ENCODE data around the gene BPIFB4. TPM values are rescaled to one million over a fixed set of nuclear protein-coding genes. Genes with fewer than 3 reads are reported as not detected.
"Not testable (repeated sequence)": the region's sequence is repeated elsewhere in the genome, so short reads cannot be mapped to it uniquely, and the experiment has no call there.

BPIFB4 gene
- total RNA-seq, 2 experiments from 2014 or later: not detected

DNA sequence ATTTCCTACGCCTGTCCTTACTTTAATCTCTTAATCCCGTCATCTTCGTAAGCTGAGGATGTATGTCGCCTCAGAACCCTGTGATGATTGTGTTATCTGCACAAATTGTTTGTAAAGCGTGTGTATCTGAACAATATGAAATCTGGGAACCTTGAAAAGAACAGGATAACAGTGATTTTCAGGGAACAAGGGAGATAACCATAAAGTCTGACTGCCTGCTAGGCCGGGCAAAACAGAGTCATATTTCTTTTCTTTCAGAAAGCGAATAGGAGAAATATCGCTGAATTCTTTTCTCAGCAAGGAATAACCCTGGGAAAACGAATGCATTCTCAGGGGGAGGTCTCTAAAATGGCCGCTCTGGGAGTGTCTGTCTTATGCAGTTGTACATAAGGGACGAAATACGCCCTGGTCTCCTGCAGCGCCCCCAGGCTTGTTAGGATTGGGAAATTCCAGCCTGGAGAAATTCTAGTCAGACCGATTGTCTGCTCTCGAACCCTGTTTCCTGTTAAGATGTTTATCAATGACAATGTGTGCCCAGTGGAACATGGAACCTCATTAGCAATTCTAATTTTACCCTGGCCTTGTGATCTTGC lies 34.2 kb upstream of the BPIFB4 start:
- intact Hi-C loops (cut with micrococcal nuclease); H3K4me3 Mint-ChIP-seq; H3K27me3 Mint-ChIP-seq (ENCODE audit: low read depth); DNase-seq; H3K36me3 Mint-ChIP-seq (ENCODE audit: low read depth); H3K27ac Mint-ChIP-seq; CTCF ChIA-PET; H3K4me1 Mint-ChIP-seq (ENCODE audit: low read depth): not testable (repeated sequence)
- H3K9me3 Mint-ChIP-seq: peaks cover 14% of the 10 kb centered on the region

DNA sequence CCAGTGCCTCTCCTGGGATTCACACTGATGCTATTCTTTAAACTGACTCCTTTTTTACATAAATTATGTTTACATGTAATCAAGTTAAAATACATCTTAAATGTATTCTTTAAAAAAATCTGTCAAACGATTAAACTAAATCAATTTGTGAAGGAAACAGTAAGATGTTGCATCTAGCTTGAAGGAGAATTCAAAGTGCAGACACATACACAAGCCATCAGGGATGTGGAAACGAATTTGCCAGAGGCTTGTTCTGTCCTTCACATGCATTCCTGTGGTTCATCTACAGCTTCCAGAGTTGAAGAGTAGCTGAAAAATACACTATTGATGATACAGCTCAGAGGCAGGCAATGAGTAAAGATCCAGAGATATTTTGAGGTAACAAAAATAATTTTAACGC lies 33.0 kb upstream of the BPIFB4 start:
- intact Hi-C loops (cut with micrococcal nuclease): no loop called here
- H3K36me3 Mint-ChIP-seq (ENCODE audit: low read depth): no peaks in the 10 kb centered on the region
- no peaks in the 10 kb centered on the region for H3K4me1 Mint-ChIP-seq (ENCODE audit: low read depth)
- H3K27ac Mint-ChIP-seq: no peak overlapping the region
- CTCF ChIA-PET: no interaction called here
- no peaks in the 10 kb centered on the region for H3K27me3 Mint-ChIP-seq (ENCODE audit: low read depth)
- H3K4me3 Mint-ChIP-seq: no peak overlapping the region
- H3K9me3 Mint-ChIP-seq: peaks cover 14% of the 10 kb centered on the region
- no peak for DNase-seq

DNA sequence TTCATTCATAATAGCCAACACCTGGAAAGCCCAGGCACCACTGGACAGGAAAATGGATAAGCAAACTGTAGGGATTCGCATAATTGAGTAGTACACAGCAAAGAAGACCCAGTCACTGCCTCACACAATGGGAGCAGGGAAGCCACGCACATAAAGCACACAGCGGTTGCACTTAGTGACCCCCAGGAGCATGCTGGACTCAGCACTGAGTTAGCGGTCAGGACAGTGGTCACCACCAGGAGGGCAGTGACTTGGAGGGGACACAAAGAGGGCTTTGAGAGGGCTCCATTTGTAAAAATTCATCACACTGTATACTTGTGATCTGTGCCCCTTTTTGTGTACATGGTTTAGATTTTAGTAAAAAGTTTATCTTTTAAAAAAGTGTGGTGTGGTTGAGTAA lies 28.1 kb upstream of the BPIFB4 start:
- intact Hi-C loops (cut with micrococcal nuclease): no loop called here
- no peak for DNase-seq
- Mint-ChIP-seq H3K4me3 (no peak overlapping the region), H3K4me1 (ENCODE audit: low read depth) (no peaks in the 10 kb centered on the region), H3K27me3 (ENCODE audit: low read depth) (no peaks in the 10 kb centered on the region), H3K27ac (no peak overlapping the region), H3K36me3 (ENCODE audit: low read depth) (no peaks in the 10 kb centered on the region), H3K9me3 (peaks cover 2% of the 10 kb centered on the region)
- CTCF ChIA-PET: interaction anchor here (0.8 kb wide), 1 partner anchor 9 kb away, joined by 4 read pairs; no protein-coding TSS in a partner anchor

DNA sequence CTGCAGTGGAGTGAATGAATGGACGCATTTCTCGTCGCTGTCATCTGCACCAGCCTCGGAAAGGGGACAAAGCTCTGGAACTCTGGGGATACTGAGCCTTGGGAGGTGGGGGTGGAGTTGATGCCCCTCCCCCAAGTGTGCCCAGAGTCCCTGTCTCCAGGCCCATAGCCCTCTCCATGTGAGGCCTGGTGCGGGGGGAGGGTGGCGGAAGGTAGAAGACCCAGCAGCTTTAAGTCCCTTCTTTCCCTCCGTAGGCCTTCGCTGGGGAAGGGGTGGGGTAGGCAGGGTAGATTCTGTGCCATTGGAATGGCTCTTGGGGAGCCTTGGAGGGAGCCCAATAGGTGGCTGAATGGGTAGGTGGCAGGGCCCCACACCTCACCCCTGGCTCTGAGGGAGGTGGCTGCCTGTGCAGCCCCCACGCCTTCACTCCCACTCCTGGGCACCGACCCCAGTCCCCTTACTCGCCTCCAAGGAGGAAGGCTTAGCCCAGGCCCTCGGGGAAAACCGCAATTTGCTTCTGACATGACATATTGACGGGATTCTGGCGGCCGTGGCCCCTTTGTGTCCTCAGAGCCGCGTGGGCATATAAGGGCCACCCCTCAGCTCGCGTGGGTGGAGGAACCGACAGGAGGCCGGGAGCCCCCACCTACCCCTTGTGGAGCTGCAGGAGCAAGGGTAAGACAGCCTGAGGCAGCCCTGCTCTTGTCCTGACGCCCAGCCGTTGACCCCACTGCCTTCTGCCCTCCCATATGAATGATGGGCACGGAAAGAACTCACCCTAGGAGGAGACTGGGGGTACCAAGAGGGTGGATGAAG lies 25.9 kb upstream of the BPIFB4 start, which contains the start of gene BPIFB3:
Gene BPIFB3 (plus strand): TSS at position 613 of the 816 bp plus-strand sequence. CDS start 1,533 bp downstream, outside the sequence.
- H3K36me3 Mint-ChIP-seq (ENCODE audit: low read depth): no peaks in the 10 kb centered on the region
- no peak for DNase-seq
- no peaks in the 10 kb centered on the region for H3K4me1 Mint-ChIP-seq (ENCODE audit: low read depth)
- no peak within 1 kb of the TSS for H3K4me3 Mint-ChIP-seq
- intact Hi-C loops (cut with micrococcal nuclease): no loop called here
- H3K27ac Mint-ChIP-seq: no peak within 1 kb of the TSS
- H3K9me3 Mint-ChIP-seq: no peaks in the 10 kb centered on the region
- CTCF ChIA-PET: no interaction called here
- no peaks in the 10 kb centered on the region for H3K27me3 Mint-ChIP-seq (ENCODE audit: low read depth)

DNA sequence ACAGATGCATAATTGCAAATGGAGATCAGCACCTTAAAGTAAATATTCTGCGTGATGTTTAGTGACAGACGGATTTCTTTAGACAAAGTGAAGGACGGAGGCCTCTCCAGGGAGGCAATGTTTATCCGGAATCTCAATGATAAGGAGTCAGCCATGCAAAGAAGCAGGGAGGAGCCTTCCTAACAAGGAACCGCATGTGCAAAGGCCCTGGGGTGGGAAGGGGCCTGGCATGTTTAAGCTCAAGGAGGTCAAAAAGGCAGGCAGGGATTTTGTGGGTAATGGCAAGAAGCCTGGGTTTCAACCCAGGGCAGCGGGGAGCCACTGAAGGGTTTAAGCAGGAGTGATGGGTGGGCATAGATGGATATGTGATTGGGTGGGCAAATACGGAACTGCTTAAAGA lies 25.1 kb upstream of the BPIFB4 start:
- Mint-ChIP-seq H3K9me3 (no peaks in the 10 kb centered on the region), H3K27ac (no peak overlapping the region), H3K27me3 (ENCODE audit: low read depth) (no peaks in the 10 kb centered on the region), H3K4me1 (ENCODE audit: low read depth) (no peaks in the 10 kb centered on the region), H3K36me3 (ENCODE audit: low read depth) (no peaks in the 10 kb centered on the region), H3K4me3 (no peak overlapping the region)
- intact Hi-C loops (cut with micrococcal nuclease): no loop called here
- CTCF ChIA-PET: no interaction called here
- DNase-seq: no peak

DNA sequence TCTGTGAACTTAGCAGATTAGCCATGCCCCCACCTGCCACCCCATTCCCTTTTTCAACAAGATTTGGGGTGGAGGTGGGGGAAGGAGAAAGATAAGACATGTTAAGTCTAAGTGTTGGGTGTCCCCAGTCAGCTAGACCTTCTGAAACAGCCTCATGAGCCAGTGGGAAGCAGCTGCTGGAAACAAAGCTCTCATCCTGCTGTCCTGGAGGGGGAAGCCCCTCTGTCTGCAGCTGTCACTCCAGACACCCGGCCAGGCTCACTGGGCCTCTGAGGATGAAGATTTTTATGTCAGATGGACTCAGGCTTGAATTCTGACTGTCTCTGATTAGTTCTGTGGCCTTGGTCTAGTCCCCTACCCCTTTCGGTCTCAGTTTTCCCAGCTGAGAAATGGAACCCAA lies 24.7 kb upstream of the BPIFB4 start:
- Mint-ChIP-seq H3K27ac (no peak overlapping the region), H3K27me3 (ENCODE audit: low read depth) (no peaks in the 10 kb centered on the region), H3K4me3 (no peak overlapping the region), H3K36me3 (ENCODE audit: low read depth) (no peaks in the 10 kb centered on the region), H3K4me1 (ENCODE audit: low read depth) (no peaks in the 10 kb centered on the region), H3K9me3 (no peaks in the 10 kb centered on the region)
- CTCF ChIA-PET: no interaction called here
- no peak for DNase-seq
- intact Hi-C loops (cut with micrococcal nuclease): no loop called here

DNA sequence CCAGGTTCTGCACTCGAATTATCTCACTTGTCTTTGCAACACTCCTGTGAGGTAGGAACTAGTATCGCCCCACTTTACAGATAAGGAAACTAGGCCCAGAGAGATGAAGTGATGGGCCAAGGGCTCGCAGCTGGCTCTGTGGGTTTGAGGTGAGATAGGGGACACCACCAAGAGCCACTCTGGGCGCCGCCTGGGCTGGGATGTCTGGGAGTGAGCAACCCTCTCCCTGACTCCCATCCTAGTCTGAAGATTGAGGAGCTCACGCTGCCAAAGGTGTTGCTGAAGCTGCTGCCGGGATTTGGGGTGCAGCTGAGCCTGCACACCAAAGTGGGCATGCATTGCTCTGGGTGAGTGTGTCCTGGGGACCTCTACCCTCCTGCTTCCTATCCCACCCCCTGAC lies 20.3 kb upstream of the BPIFB4 start:
- intact Hi-C loops (cut with micrococcal nuclease): no loop called here
- DNase-seq: no peak
- Mint-ChIP-seq H3K27ac (no peak overlapping the region), H3K9me3 (no peaks in the 10 kb centered on the region), H3K27me3 (ENCODE audit: low read depth) (no peaks in the 10 kb centered on the region), H3K36me3 (ENCODE audit: low read depth) (no peaks in the 10 kb centered on the region), H3K4me1 (ENCODE audit: low read depth) (no peaks in the 10 kb centered on the region), H3K4me3 (no peak overlapping the region)
- CTCF ChIA-PET: no interaction called here

DNA sequence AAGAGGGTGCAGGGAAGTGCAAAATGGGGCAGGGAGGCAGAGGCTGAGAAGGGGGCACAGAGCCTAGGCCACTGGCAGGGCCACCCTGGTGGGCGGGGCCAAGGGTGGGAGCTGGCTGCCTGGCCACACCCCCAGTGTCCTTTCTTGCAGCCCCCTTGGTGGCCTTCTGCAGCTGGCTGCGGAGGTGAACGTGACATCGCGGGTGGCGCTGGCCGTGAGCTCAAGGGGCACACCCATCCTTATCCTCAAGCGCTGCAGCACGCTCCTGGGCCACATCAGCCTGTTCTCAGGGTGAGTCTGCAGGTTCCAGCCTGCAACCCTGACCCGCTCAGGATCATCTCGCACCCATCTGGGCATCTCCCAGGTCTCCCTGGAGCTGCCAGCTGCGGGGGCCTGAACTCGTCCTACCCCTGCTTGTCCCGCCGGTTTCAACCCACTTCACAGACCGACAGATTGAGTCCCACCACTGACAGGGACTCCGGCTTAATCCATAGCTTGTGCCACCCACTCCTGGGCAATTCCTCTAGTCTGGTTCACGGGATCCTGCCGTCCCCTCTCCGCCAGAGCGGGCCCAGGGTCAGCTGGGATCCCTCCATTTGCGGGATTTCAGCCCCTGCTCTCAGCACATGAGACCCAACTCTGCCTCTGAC lies 19.6 kb upstream of the BPIFB4 start:
- Mint-ChIP-seq H3K4me1 (ENCODE audit: low read depth) (no peaks in the 10 kb centered on the region), H3K36me3 (ENCODE audit: low read depth) (no peaks in the 10 kb centered on the region), H3K27ac (no peak overlapping the region), H3K9me3 (no peaks in the 10 kb centered on the region), H3K27me3 (ENCODE audit: low read depth) (no peaks in the 10 kb centered on the region), H3K4me3 (no peak overlapping the region)
- CTCF ChIA-PET: no interaction called here
- no peak for DNase-seq
- intact Hi-C loops (cut with micrococcal nuclease): no loop called here

DNA sequence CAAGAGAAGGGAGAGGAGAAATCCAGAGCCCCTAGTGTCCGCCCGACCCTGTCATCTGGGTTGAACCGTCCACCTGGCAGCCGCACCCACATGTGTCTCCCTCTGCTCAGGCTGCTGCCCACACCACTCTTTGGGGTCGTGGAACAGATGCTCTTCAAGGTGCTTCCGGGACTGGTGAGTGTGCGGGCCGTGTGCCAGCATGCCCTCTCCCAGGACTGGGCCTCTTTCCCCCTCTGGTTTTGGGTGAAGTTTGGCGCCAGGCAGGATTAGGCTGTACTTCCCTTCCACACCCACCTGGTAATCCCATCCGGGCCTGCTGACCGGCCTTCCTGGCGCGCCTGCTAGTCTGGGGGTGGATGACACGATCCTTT lies 17.8 kb upstream of the BPIFB4 start:
- no peak for DNase-seq
- H3K4me3 Mint-ChIP-seq: no peak overlapping the region
- H3K9me3 Mint-ChIP-seq: no peaks in the 10 kb centered on the region
- no peaks in the 10 kb centered on the region for H3K36me3 Mint-ChIP-seq (ENCODE audit: low read depth)
- CTCF ChIA-PET: no interaction called here
- H3K4me1 Mint-ChIP-seq (ENCODE audit: low read depth): no peaks in the 10 kb centered on the region
- intact Hi-C loops (cut with micrococcal nuclease): no loop called here
- no peak overlapping the region for H3K27ac Mint-ChIP-seq
- no peaks in the 10 kb centered on the region for H3K27me3 Mint-ChIP-seq (ENCODE audit: low read depth)

DNA sequence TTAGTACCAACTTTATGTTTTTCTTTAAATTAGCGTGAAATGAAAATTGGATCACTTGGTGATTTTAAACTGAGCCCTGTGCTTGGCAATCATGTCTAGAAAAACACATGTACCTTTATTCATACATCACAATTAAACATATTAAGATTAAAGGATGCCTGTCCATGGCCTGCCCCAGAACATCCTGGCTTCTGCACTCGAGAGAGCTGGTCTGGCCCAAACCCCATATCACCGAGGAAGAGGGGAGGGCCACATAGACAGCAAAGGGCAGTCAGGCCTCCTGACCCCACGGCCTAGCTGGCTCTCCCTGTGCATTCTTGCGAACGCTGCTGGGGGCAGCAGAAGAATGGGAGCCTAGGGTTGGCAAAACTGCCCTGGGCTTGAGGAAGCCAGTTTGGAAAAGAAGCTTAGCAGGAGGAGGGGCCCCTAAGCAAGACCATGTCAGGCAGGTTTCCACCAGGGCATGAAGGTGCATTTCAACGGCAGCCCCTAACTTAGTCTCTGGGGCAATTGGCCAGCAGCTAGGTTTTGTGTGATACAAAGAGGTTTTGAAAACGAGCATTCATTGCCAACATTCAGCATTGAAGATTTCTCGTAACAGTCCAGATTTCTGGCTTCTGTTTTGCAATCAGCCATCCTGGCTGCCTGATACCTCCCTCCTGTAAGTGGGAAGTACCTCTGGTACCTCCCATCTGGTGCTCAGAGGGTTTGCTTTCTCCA lies 17.2 kb upstream of the BPIFB4 start:
- no peak for DNase-seq
- Mint-ChIP-seq H3K4me3 (no peak overlapping the region), H3K36me3 (ENCODE audit: low read depth) (no peaks in the 10 kb centered on the region), H3K27me3 (ENCODE audit: low read depth) (no peaks in the 10 kb centered on the region), H3K4me1 (ENCODE audit: low read depth) (no peaks in the 10 kb centered on the region), H3K27ac (no peak overlapping the region), H3K9me3 (no peaks in the 10 kb centered on the region)
- CTCF ChIA-PET: no interaction called here
- intact Hi-C loops (cut with micrococcal nuclease): no loop called here

DNA sequence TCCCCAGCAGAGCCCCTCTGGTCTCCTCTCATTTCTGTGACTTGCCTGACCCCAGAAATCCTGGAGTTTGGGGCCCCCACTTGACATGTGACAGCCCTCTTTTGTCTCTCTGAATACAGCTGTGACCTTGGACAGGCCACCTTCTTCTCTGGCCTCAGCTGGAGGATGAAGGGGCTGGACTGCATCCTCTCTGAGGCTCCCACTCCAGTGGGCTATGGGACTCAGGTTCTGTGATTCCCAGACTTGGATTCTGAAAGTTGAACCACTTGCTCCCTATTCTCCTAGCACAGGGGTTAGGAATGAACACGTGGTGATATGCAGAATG lies 16.7 kb upstream of the BPIFB4 start:
- no peak for DNase-seq
- H3K27me3 Mint-ChIP-seq (ENCODE audit: low read depth): no peaks in the 10 kb centered on the region
- CTCF ChIA-PET: no interaction called here
- no peaks in the 10 kb centered on the region for H3K9me3 Mint-ChIP-seq
- H3K4me3 Mint-ChIP-seq: no peak overlapping the region
- intact Hi-C loops (cut with micrococcal nuclease): no loop called here
- no peak overlapping the region for H3K27ac Mint-ChIP-seq
- no peaks in the 10 kb centered on the region for H3K36me3 Mint-ChIP-seq (ENCODE audit: low read depth)
- no peaks in the 10 kb centered on the region for H3K4me1 Mint-ChIP-seq (ENCODE audit: low read depth)

DNA sequence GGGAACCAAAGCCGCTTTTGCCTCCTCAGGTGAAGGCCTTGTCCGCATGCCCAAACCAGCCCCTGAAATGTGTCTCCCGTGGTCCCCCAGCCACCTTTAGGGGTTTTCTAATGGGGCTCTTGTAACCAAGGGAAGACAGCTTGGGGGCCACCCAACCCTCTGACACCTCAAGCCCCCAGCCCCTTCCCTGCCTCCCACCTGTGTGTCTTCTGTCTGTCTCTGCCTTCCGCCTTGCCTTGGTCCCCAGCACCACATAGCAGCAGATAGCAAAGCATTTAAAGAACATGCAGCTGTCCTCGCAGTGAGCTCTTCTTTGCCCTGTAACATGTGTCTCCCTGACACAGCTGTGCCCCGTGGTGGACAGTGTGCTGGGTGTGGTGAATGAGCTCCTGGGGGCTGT lies 16.2 kb upstream of the BPIFB4 start:
- no peaks in the 10 kb centered on the region for H3K9me3 Mint-ChIP-seq
- no peak overlapping the region for H3K4me3 Mint-ChIP-seq
- CTCF ChIA-PET: no interaction called here
- no peak for DNase-seq
- no peaks in the 10 kb centered on the region for H3K27me3 Mint-ChIP-seq (ENCODE audit: low read depth)
- no peak overlapping the region for H3K27ac Mint-ChIP-seq
- no peaks in the 10 kb centered on the region for H3K36me3 Mint-ChIP-seq (ENCODE audit: low read depth)
- peaks cover 4% of the 10 kb centered on the region for H3K4me1 Mint-ChIP-seq (ENCODE audit: low read depth)
- intact Hi-C loops (cut with micrococcal nuclease): no loop called here

Measured in activated naive CD4-positive, alpha-beta T cell treated with anti-CD3 and anti-CD28 coated beads for 36 hours (primary cell).